HEK293 (cell line): ENCODE data around the gene CSPG4.
A peak's percentile ranks its signal among the peaks of the same experiment; 100 is the strongest.

ENCODE experiments used
- EGR2 ChIP-seq: fragments of 450-650 bp; formaldehyde crosslinking; IDR thresholded peaks from 2 replicates; pipeline ENCODE4 v1.5.1; 2016; ENCODE audit warnings: low read depth, missing biosample characterization, missing genetic modification characterization
- GFI1B ChIP-seq: fragments of 450-650 bp; formaldehyde crosslinking; IDR thresholded peaks from 2 replicates; pipeline ENCODE4 v1.5.1; 2016; ENCODE audit warnings: missing biosample characterization, missing genetic modification characterization
- KLF10 ChIP-seq: fragments of 450-650 bp; IDR thresholded peaks from 2 replicates; pipeline ENCODE4 v1.5.1; 2018; ENCODE audit warnings: missing biosample characterization, mild to moderate bottlenecking, missing genetic modification characterization
- PRDM1 ChIP-seq: fragments of 450-650 bp; formaldehyde crosslinking; IDR thresholded peaks from 2 replicates; pipeline ENCODE4; 2016; ENCODE audit warnings: missing biosample characterization, missing genetic modification characterization
- SETDB1 ChIP-seq: IDR thresholded peaks from one replicate; pipeline ENCODE4 v1.6.1; 2017; ENCODE audit warnings: mild to moderate bottlenecking, low read length, moderate library complexity, mixed read lengths; ENCODE audit not compliant: insufficient read length
- WT1 ChIP-seq: fragments of 450-650 bp; formaldehyde crosslinking; IDR thresholded peaks from 2 replicates; pipeline ENCODE4 v1.5.1; 2016; ENCODE audit warnings: missing biosample characterization, missing genetic modification characterization
- ZFP37 ChIP-seq: fragments of 450-650 bp; formaldehyde crosslinking; IDR thresholded peaks from 2 replicates; pipeline ENCODE4 v1.5.1; 2016; ENCODE audit warnings: missing biosample characterization, missing genetic modification characterization
- ZIC2 ChIP-seq: fragments of 450-650 bp; formaldehyde crosslinking; IDR thresholded peaks from 2 replicates; pipeline ENCODE4 v1.5.1; 2016; ENCODE audit warnings: missing biosample characterization, missing genetic modification characterization
- ZNF155 ChIP-seq: fragments of 450-650 bp; formaldehyde crosslinking; IDR thresholded peaks from 2 replicates; pipeline ENCODE4 v1.5.1; 2016; ENCODE audit warnings: missing biosample characterization, missing genetic modification characterization
- ZNF169 ChIP-seq: fragments of 450-650 bp; formaldehyde crosslinking; IDR thresholded peaks from 2 replicates; pipeline ENCODE4 v1.5.1; 2016; ENCODE audit warnings: missing biosample characterization, missing genetic modification characterization
- ZNF248 ChIP-seq: fragments of 450-650 bp; formaldehyde crosslinking; IDR thresholded peaks from 2 replicates; pipeline ENCODE4 v1.5.1; 2017; ENCODE audit warnings: missing biosample characterization, missing genetic modification characterization
- ZNF549 ChIP-seq: fragments of 450-650 bp; IDR thresholded peaks from 2 replicates; pipeline ENCODE4 v1.5.1; 2018; ENCODE audit warnings: missing biosample characterization, missing genetic modification characterization, mild to moderate bottlenecking, inconsistent platforms, moderate library complexity
- ZNF560 ChIP-seq: fragments of 450-650 bp; formaldehyde crosslinking; IDR thresholded peaks from 2 replicates; pipeline ENCODE4 v1.5.1; 2017; ENCODE audit warnings: missing biosample characterization, missing genetic modification characterization, borderline replicate concordance
- TF ChIP-seq, protein P1 (sequence below): fragments of 450-650 bp; formaldehyde crosslinking; IDR thresholded peaks from 2 replicates; pipeline ENCODE4 v1.5.1; 2016; ENCODE audit warnings: missing biosample characterization, missing genetic modification characterization, borderline replicate concordance
- TF ChIP-seq, protein P2 (sequence below): fragments of 450-650 bp; formaldehyde crosslinking; IDR thresholded peaks from 2 replicates; pipeline ENCODE4 v1.5.1; 2016; ENCODE audit warnings: missing biosample characterization, missing genetic modification characterization
- TF ChIP-seq, protein P3 (sequence below): fragments of 450-650 bp; formaldehyde crosslinking; IDR thresholded peaks from 2 replicates; pipeline ENCODE4 v1.5.1; 2016; ENCODE audit warnings: missing biosample characterization, missing genetic modification characterization
- TF ChIP-seq, protein P4 (sequence below): fragments of 450-650 bp; formaldehyde crosslinking; IDR thresholded peaks from 2 replicates; pipeline ENCODE4 v1.5.1; 2016; ENCODE audit warnings: missing biosample characterization, missing genetic modification characterization
- TF ChIP-seq, protein P5 (sequence below): fragments of 450-650 bp; formaldehyde crosslinking; IDR thresholded peaks from 2 replicates; pipeline ENCODE4 v1.5.1; 2016; ENCODE audit warnings: missing biosample characterization, missing genetic modification characterization, borderline replicate concordance
- TF ChIP-seq, protein P6 (sequence below): fragments of 450-650 bp; formaldehyde crosslinking; IDR thresholded peaks from 2 replicates; pipeline ENCODE4 v1.5.1; 2016; ENCODE audit warnings: missing biosample characterization, missing genetic modification characterization
- TF ChIP-seq, protein P7 (sequence below): fragments of 450-650 bp; formaldehyde crosslinking; IDR thresholded peaks from 2 replicates; pipeline ENCODE4 v1.5.1; 2016; ENCODE audit warnings: missing biosample characterization, missing genetic modification characterization

Gene CSPG4

DNA sequence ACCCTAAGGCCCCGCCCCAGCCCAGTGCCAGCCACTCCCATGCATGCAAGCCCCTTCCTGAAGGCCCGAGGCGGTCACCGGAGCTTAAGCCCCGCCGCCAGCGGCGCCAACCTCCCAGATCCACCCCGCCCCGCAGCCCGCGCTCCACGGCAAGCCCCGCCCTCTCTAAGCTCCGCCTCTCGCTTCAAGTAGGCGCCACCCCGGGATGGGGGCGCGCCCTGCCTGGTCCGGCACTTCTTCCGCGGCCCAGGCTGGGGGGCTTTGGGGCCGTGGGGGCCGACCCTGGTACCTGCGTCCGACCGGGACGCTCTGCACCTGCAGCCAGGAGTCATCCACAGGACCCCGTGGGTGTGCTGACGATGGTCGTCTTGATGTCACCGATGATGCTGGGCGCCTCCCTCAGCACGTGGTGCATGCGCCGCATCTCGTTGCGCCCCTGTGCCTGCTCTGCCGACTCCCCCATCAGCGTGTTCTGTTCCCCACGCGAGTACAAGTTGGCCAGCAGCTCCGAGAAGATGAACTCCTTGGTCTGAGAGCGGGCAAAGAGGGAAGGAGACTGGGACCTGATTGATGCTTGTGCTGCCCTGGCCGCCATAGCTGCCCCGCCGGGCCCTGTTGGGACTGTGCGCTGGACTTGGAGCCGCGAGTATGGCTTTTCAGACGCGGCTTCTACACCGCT lies 26.1 kb upstream of the CSPG4 start (continued):
- TF ChIP-seq, protein P1, sequence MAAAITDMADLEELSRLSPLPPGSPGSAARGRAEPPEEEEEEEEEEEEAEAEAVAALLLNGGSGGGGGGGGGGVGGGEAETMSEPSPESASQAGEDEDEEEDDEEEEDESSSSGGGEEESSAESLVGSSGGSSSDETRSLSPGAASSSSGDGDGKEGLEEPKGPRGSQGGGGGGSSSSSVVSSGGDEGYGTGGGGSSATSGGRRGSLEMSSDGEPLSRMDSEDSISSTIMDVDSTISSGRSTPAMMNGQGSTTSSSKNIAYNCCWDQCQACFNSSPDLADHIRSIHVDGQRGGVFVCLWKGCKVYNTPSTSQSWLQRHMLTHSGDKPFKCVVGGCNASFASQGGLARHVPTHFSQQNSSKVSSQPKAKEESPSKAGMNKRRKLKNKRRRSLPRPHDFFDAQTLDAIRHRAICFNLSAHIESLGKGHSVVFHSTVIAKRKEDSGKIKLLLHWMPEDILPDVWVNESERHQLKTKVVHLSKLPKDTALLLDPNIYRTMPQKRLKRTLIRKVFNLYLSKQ: no peak
- TF ChIP-seq GFI1B (tag by site-specific recombination) (no peak), WT1 (peak; percentile 79), ZFP37 (tag by site-specific recombination) (no peak), KLF10 (tag by site-specific recombination) (peak; percentile 79), PRDM1 (tag by site-specific recombination) (no peak), ZNF169 (tag by site-specific recombination) (no peak; the same call in 1 of the 2 replicates), ZIC2 (tag by site-specific recombination) (no peak), ZNF560 (tag by site-specific recombination) (no peak), EGR2 (tag by site-specific recombination) (peak; percentile 58), ZNF248 (no peak), ZNF549 (no peak), ZNF155 (tag by site-specific recombination) (no peak), SETDB1 (no peak)
- TF ChIP-seq, protein P2, sequence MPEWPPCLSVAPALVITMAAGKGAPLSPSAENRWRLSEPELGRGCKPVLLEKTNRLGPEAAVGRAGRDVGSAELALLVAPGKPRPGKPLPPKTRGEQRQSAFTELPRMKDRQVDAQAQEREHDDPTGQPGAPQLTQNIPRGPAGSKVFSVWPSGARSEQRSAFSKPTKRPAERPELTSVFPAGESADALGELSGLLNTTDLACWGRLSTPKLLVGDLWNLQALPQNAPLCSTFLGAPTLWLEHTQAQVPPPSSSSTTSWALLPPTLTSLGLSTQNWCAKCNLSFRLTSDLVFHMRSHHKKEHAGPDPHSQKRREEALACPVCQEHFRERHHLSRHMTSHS (tag by site-specific recombination): no peak
- TF ChIP-seq, protein P3, sequence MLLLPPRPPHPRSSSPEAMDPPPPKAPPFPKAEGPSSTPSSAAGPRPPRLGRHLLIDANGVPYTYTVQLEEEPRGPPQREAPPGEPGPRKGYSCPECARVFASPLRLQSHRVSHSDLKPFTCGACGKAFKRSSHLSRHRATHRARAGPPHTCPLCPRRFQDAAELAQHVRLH (tag by site-specific recombination): no peak
- TF ChIP-seq, protein P4, sequence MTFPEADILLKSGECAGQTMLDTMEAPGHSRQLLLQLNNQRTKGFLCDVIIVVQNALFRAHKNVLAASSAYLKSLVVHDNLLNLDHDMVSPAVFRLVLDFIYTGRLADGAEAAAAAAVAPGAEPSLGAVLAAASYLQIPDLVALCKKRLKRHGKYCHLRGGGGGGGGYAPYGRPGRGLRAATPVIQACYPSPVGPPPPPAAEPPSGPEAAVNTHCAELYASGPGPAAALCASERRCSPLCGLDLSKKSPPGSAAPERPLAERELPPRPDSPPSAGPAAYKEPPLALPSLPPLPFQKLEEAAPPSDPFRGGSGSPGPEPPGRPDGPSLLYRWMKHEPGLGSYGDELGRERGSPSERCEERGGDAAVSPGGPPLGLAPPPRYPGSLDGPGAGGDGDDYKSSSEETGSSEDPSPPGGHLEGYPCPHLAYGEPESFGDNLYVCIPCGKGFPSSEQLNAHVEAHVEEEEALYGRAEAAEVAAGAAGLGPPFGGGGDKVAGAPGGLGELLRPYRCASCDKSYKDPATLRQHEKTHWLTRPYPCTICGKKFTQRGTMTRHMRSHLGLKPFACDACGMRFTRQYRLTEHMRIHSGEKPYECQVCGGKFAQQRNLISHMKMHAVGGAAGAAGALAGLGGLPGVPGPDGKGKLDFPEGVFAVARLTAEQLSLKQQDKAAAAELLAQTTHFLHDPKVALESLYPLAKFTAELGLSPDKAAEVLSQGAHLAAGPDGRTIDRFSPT: 0 out of 2 replicates have a peak, but pooled peaks have one; percentile 77
- TF ChIP-seq, protein P5, sequence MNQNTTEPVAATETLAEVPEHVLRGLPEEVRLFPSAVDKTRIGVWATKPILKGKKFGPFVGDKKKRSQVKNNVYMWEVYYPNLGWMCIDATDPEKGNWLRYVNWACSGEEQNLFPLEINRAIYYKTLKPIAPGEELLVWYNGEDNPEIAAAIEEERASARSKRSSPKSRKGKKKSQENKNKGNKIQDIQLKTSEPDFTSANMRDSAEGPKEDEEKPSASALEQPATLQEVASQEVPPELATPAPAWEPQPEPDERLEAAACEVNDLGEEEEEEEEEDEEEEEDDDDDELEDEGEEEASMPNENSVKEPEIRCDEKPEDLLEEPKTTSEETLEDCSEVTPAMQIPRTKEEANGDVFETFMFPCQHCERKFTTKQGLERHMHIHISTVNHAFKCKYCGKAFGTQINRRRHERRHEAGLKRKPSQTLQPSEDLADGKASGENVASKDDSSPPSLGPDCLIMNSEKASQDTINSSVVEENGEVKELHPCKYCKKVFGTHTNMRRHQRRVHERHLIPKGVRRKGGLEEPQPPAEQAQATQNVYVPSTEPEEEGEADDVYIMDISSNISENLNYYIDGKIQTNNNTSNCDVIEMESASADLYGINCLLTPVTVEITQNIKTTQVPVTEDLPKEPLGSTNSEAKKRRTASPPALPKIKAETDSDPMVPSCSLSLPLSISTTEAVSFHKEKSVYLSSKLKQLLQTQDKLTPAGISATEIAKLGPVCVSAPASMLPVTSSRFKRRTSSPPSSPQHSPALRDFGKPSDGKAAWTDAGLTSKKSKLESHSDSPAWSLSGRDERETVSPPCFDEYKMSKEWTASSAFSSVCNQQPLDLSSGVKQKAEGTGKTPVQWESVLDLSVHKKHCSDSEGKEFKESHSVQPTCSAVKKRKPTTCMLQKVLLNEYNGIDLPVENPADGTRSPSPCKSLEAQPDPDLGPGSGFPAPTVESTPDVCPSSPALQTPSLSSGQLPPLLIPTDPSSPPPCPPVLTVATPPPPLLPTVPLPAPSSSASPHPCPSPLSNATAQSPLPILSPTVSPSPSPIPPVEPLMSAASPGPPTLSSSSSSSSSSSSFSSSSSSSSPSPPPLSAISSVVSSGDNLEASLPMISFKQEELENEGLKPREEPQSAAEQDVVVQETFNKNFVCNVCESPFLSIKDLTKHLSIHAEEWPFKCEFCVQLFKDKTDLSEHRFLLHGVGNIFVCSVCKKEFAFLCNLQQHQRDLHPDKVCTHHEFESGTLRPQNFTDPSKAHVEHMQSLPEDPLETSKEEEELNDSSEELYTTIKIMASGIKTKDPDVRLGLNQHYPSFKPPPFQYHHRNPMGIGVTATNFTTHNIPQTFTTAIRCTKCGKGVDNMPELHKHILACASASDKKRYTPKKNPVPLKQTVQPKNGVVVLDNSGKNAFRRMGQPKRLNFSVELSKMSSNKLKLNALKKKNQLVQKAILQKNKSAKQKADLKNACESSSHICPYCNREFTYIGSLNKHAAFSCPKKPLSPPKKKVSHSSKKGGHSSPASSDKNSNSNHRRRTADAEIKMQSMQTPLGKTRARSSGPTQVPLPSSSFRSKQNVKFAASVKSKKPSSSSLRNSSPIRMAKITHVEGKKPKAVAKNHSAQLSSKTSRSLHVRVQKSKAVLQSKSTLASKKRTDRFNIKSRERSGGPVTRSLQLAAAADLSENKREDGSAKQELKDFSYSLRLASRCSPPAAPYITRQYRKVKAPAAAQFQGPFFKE (tag by site-specific recombination): 0 out of 2 replicates have a peak, but pooled peaks have one; percentile 63
- TF ChIP-seq, protein P6, sequence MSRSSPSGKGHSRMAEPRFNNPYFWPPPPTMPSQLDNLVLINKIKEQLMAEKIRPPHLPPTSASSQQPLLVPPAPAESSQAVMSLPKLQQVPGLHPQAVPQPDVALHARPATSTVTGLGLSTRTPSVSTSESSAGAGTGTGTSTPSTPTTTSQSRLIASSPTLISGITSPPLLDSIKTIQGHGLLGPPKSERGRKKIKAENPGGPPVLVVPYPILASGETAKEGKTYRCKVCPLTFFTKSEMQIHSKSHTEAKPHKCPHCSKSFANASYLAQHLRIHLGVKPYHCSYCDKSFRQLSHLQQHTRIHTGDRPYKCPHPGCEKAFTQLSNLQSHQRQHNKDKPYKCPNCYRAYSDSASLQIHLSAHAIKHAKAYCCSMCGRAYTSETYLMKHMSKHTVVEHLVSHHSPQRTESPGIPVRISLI (tag by site-specific recombination): no peak
- TF ChIP-seq, protein P7, sequence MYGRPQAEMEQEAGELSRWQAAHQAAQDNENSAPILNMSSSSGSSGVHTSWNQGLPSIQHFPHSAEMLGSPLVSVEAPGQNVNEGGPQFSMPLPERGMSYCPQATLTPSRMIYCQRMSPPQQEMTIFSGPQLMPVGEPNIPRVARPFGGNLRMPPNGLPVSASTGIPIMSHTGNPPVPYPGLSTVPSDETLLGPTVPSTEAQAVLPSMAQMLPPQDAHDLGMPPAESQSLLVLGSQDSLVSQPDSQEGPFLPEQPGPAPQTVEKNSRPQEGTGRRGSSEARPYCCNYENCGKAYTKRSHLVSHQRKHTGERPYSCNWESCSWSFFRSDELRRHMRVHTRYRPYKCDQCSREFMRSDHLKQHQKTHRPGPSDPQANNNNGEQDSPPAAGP (tag by site-specific recombination): peak; percentile 71
